ENCODE data around the gene FBXO8.

FBXO8 gene

DNA sequence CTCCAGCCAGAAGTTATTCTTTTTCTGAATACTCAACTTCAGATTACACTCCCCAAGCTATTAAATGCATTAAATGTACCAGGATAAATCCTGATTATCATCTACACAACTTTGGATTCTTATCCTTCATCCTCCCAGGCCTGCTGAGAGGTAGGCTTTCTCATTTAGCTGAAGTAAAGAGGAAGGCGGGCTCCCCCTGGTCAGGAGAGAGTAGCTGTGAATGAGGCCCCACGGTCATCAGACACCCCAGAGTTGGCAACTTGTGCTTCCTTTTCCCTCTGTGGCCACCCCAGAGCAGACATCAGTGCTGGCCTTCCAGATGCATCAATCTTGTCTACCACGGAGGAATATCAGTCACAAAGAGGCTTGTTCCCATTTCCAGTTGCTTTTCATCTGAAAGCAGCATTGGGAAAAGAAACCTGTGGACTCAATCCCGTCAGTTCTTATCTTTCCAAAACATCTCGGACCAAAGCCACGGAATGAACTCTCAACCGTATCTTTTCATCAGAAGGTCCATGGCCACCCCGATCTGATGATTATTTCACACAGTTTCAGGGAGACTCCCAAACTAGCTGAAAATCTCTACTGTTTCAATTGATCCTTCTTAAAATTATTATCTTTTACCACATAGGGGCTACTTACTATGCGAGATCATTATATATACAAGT lies 79.2 kb downstream of the FBXO8 start:
- DNase-seq = no peak

DNA sequence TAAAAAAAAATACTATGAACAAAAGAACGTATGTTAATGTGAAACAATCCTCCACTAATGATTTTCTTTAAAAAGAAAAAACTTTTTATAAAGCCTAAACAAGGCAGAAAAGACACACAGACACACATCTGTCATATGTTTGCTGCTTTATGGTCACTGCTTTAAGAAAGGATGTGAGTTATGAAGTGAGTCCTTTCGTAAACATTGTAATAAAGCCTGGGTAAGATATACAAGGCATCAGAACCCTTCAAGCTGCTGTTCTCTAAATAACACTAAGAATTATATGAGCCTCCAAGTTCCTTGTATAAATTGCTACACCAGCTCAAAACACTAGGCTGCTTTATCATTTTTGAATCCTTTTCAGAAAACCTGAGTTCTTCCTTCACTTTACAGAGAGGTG lies 81.6 kb downstream of the FBXO8 start:
- DNase-seq = no peak

DNA sequence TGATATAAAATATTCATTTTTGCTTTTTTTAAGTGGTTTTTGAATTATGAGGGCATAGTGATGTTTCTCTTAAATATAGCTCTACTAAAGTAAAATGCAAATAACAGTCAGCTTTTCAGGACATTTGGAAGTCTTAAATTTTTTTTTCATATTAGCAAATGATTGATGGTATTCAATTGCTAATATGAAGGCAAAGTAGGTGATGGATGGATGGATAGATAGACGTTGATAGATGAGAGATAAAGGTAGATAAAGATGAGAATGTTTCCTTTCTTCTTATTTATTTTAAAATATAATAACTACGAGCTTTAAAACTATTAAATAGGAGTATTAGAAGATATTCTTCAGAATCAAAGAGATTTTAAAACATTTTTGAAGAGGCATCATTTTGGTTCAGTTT lies 83.7 kb downstream of the FBXO8 start:
- no peak for DNase-seq

DNA sequence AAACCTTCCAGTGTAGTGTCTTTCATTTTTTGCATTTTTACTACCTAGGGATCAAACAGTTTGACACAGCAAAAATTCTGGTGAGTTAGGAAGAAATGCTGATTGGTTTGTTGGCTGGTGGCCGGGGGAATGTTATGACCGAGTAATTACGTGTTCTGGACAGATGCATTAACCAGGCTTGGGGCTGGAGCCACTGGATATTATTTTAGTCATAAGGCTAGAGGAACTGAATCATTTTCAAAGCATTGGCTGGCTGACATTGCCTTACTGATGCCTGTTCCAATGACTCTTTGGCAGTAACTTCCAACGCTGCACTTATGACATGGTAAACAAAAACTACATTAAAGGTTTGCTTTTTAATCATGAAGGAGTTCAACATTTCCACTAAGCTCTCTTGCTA lies 84.6 kb downstream of the FBXO8 start:
- no peak for DNase-seq

DNA sequence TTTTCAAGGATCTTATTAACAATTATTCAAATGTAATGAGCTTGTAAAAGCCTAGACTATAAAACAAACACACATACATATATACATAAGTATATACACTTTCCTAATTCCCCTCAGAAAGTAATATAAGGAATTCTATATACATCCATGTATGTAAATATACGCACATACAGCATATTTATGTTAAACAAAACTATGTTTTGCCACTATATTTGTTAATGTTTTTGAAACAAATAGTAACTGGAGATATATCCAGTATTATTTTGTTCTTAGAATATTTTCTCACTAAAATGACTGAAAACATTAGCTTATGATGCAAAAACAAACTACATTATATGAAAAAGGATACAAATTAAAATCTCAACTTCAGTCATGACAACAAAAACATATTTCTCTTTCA lies 85.1 kb downstream of the FBXO8 start:
- DNase-seq = no peak

DNA sequence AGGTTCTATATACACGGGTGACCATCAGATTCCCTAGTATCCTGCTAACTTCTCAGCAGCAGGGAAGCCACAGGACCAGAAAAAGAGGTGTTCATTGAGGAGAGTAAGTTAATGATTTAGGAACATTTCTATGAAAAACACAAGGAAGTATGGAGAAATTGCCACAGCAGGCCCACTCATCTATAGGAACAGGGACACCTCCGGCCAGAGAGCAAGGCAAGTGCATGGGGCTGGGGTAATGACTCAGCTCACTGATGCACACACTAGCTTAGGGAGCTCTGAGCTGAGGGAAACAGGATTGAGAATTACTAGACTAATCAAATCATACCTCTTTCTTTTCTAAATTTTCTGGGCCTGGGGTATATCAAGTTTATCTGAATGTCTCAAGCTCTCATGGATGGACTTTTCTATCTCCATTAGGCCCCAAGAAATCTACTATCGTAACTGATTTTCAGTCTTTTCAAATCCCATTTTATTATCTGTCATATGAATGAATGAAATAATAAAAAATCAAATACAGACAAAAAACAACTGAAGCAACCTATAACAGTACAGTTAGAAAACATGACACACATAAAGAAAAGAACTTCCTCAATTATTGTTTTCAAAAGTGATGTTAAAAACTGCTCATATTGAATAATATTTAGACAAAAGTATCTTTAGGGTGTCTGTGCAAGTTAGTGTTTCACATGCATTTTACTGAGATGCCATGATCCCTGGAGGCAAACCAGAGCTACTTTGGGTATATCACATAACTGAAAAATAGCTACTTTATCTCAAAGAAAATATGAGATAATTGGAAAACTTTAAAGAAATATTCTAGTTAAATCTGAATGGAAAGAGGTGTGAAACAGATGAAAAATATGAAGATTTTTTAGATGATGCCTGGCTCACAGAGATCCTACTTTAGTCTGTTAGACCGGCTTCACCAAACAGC lies 89.8 kb downstream of the FBXO8 start:
- no peak for DNase-seq

DNA sequence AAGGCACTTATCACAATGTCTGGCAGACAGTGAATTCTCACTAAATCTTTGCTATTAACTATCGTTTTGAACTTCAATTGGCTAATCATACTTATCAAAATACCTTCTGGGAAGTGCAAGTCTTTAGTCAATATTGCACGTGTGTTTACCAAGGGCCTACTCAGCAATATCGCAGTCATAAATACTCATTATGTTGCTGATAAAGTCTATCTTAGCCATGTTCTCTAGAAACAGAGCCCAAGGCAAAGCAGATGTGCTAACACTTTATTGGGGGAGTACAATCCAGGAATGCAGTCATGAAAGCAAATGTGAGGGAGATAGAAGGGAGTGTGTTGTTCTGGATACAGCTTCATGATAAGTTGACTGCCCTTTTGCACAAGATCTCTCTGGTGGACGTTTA lies 90.5 kb downstream of the FBXO8 start:
- DNase-seq = no peak

DNA sequence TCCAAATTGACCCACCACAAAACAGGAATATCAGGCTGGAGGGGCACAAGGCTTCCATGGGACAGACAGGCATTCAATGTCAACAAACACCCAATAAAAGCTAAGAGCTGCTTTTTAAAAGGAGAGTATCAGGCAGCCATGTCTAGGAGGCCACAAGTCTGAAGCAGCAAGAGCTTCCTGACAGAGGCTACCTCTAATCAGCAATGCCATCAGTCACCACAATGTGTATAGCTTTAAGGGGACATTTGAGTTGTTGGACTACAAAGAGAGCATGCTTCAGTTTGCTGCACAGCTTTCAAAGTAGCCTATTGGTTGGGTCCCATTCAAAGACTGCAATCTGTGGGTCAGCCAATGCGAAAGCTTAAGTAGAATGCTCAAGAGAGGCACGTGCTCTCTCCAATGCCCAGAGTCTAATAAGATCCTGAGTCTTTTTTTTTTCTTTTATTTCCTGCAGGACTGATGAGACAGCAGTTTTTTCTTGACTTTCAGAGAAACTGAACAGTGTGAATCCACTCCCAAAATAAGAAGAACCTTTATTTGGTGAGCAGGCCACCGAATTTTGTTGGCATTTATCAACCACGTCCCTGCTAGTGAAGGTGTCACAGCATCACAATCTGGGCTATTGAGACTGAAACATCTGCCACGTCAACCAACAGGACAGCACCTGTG lies 92.5 kb downstream of the FBXO8 start:
- no peak for DNase-seq

DNA sequence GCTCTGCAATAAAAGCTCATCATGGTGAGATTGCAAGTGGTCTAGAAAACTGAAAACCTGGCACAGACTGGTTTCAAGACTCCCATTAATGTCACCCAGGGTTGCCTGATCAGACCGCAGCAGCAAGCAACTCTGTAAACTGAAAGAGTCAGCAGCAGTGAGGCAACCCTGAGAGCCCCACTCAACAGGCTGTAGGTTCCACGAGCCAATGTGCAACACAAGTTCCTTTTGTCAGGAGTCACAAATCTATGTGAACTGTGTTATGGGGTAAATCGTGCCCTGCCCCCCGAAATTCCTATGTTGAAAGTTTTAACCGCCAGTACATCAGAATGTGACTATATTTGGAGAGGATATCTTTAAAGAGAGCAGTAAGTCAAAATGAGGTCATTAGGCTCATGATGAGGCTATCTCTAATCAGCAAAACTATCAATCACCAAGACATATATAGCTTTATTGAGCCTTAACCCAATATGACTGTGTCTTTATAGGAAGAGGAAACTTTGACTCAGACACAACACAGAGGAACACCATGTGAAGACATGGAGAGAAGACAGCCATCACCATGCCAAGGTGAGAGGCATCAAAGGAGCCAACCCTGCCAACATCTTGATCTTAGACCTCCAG lies 94.0 kb downstream of the FBXO8 start:
- no peak for DNase-seq
